ENCODE measurements around the gene AP4B1.
A peak's percentile ranks its signal among the peaks of the same experiment; 100 is the strongest.

The AP4B1 gene

DNA sequence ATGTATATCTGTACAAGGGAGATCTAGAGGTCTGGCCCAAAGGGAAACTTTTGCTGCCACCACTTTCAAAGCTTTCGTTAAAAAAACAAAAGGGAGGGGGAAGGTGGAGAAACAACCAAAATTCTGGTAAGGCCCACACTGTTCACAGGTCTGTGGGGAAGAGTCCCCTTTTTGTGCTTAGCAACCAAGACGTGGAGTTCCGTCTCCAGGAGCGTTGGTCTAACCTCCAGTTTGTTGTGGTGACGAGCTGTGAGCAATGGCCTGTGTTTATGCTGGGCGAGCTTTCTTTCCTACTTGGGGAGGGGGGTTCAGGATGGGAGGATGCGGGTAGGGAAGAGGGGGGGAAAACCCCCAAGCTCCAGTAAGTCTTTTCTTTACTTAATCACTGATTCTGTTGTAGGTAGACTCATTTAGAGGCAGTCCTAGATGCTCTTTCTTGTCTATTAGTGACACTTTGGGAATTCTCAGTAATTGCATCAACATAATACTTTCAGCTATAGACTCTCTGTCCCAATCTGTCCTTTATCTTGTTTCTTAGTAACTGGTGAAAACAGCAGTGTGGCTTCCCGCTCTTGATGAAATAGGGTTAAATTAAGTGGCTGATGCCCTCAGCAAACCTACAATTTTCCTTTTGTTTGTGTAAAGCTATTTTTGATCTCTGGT lies 26.0 kb upstream of the AP4B1 start:
- DNase-seq (ENCODE audit: low spot score) = peak; percentile 13

DNA sequence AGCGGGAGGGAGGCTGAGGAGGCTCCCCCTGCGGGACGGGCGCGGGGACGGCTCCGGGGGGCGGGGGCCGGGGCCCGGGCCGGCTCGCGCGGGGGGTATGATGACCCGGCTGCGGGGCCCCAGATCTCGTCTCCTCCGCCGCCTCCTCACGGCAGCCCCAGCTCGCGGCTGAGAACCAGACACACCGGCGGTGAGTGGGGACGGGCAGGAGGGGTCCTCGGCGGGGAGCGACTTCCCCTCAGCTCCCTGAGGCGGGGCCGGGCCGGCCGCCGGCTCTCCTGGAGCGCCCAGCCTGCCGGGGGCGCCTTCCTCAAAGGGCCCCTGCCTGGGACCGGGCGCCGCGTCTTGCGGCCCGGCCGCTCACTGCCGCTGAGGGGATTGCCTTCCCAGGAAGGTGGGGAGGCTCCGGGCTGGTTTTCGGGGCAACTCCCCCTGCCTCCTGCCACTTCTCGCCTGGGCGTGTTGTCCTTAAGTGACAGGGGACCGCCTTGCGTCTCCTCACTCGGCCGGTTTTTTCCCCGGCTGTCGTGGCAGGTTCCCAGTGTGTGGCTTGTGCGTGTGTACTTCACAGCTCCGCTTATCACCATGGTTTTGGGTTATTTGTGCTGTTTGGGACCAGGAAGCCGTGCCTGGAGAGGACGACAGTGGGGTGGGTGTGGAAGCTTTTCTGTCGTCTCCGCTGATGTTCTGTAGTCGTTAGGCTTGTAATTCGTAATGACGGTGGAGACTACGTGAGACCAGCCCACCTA lies 25.3 kb upstream of the AP4B1 start:
- DNase-seq (ENCODE audit: low spot score) = no peak

DNA sequence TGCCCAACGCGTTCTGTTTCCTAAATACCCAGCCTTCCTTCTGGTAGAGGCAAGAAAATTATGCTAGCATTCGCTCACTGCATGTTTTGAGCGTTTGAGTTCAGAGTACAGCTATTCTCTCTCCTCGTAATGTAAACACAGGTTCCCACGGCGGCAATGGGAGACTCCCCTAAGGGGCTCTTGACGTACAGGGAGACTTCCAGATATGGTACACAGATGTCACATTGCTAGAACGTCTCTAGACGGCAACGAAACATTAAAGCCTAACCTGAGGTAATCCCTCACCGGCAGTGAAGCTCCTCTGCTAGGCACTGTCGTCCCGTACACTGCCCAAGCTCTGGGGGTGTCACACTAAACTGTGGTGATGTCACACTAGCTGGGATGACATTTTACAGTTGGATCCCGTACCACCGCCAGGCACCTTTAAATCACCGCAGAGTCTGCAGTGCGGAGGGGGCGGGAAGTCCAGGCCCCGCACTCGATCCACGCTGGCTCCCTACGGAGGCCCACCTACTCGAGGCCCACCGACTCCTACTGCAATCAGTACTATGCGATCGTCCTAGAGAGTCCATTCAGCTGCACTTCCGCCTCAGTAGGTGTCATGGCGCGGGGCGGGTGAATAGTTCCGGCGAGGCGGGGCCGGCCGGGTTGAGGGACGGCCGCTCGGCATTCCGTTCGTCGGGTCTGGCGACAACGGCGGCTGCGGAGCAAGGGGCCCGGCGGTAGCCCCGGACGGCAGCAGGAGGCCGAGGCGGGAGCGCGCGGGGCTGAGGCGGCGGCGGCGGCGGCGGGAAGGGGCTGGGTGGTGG lies 24.5 kb upstream of the AP4B1 start, which contains the start of gene HIPK1:
HIPK1 (plus strand) TSS at position 384 of the 809 bp plus-strand sequence.
- DNase-seq (ENCODE audit: low spot score) = peak; percentile 45

DNA sequence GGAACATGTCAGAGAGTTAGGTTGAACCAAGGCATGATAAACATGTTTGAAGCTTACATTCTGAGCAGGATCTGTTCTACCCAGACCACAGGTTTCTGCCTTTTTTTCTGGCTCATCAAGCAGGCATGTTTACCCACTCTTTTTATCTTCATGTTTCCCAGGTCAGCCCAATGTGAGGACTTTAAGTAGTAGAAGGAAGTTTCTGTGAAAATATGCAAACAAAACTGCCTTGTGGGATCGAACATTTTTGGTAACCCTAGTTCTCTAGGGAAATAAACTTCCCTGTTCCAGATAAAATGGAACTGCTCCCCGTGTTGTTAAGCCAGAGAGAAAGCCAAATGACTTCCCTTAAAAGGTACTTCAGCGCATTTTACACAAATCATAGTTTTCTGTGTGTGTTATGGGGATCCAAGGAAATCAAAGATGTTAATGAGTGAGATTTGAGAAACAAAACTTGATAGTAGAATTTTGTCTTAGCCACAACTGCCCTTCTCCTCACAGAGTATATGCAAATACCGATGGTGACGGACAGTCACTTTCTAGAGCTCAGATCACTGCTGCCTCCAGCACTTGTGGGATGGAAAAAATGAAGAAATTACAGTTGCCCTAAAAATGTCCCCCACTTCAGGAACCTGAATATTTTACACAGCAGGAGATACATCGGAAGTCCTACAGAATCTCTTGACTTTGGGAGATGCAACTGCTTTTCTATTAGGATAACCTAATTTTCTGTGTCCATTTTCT lies 23.8 kb upstream of the AP4B1 start:
- no peak for DNase-seq (ENCODE audit: low spot score)

DNA sequence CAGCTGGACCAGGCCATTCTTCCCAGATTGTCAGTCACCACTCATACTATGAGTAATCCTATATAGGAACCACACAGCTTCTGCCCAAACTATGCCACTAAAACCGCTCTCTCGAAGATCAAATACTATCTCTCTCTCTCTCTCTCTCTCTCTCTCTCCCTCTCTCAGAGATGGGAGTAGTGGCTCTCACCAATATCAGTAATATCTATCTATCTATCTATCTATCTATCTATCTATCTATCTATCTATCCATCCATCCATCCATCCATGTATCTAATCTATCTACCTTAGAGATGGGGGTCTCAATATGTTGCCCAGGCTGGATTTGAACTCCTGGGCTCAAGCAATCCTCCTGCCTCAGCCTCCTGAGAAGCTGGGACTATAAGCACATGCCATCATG lies 19.9 kb upstream of the AP4B1 start:
- DNase-seq (ENCODE audit: low spot score) = no peak

DNA sequence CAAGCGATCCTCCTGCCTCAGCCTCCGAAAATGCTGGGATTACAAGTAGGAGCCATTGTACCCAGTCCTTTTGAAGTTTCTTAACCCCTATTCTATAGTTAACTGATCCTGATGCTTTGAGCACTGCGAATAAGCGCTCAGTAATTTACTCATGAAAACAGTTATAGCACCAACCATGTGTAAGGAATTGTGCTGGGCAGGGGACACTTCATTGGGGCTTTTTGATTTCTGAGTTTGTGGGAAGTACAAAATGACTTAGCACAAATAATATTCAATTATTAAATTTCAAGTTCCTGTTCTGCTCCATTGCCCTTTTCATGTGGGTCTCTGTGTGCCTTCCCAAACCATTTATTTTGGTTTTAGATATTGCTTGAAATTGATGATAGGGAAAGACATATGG lies 18.4 kb upstream of the AP4B1 start:
- DNase-seq (ENCODE audit: low spot score) = no peak

DNA sequence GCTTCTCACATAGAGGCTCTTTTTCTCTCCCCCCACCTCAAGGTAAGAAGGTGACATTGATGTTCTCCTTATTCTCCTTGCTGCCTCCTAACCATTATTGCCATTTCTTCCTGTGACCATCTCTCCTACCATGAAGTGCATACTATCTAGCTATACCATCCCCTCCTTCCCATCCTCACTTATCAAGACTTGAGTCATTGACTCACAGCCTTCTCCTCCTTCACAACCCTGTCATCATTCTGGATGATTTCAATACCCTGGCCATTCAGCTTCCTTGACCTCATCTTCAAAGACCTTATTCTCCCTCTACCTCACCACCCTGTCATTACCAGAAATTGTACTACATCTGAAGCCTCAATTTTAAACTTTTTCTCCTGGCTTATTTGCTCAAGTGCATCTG lies 13.6 kb upstream of the AP4B1 start:
- DNase-seq (ENCODE audit: low spot score) = no peak

DNA sequence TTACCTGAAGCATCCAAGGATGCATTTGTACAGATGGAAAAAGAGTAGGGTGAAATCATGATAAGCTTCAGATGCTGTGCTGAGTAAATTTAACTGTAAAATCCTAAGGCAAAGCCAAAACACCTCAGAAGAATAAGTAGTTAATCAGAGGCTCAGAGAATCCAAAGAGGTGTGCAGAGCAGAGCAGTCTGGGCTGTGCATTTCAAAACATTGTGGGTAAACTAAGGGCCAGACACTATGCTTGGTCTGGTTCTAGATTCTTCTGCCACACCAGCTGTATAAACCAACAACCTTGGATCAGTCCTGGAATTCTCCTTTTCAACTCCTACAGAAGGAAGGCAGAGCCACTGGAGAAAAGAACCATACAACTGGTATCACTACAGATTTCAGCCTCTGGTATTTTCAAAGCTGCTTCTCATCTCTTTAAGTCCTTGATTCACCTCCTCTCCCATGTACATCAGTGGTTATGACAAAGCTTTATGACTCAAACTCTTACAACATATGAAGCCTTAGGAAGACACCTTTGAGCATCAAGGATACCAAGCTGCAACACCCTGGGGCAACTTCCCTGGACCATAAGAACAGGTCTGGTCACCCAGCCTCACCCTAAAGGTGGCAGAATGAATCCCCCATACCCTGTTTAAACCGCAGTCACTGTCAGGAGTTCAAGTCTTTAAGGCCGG lies 12.9 kb upstream of the AP4B1 start:
- no peak for DNase-seq (ENCODE audit: low spot score)

DNA sequence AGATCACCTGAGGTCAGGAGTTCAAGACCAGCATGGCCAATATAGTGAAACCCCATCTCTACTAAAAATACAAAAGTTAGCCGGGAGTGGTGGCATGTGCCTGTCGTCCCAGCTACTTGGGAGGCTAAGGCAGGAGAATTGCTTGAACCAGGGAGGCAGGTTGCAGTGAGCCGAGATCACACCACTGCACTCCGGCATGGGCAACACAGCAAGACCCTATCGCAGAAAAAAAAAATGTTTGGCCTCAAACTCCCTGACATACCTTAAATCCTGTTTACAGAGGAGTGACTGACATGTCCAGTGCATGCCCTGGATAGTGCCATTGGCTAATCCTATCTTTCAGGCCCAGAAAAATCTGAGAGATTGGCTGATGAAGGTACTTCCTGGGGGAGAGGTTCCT lies 12.4 kb upstream of the AP4B1 start:
- DNase-seq (ENCODE audit: low spot score) = no peak

DNA sequence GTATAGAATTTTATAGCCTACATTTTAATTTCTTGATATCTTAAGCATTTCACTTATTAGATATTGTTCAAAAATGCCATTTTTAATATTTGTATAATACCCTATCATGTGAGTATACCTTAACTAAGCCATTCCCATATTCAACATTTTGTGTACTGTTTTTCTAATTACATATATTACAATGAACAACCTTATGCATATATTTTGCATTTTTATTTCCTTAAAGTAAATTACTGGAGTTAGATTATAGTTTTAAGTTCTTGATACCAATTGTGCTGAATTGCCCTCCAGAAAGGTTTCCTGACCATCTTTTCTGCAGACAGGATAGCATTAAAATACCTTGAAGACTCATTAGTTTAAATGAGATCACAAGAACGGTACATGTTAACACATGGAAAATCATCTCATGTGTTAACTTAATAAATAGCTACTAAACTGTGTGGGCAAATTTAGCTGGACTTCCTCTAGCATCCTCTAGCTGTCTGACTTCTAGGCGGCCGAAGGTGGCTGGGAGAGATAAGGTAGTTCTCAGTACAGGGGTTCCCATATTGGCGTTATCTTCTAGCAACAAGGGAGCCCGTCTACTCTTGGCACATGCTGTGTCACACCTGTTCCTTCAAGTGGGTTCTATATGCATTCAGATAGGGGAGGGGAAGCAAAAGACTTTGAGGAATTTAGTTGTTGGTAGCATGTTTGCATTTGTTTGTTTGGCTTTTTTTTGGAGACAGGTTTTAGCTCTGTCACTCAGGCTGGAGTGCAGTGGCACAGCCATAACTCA lies 9.5 kb upstream of the AP4B1 start:
- no peak for DNase-seq (ENCODE audit: low spot score)

DNA sequence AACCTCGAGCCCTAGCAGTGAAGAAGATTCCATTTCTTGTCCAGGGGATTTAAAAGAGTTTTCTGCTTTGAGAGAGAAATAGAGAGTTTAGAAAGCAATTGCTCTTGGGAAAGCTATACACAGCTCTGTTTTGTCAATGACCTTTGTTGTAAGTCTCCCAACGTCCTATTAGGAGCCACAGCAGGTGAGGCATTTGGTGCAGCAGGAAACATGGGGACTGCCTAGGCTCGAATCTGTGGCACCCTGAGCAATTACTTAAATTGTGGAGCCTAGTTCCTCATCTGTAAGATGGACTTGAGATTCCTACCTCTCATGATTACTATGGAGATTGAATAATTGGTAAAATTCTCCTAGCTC lies 8.7 kb upstream of the AP4B1 start:
- DNase-seq (ENCODE audit: low spot score) = no peak

DNA sequence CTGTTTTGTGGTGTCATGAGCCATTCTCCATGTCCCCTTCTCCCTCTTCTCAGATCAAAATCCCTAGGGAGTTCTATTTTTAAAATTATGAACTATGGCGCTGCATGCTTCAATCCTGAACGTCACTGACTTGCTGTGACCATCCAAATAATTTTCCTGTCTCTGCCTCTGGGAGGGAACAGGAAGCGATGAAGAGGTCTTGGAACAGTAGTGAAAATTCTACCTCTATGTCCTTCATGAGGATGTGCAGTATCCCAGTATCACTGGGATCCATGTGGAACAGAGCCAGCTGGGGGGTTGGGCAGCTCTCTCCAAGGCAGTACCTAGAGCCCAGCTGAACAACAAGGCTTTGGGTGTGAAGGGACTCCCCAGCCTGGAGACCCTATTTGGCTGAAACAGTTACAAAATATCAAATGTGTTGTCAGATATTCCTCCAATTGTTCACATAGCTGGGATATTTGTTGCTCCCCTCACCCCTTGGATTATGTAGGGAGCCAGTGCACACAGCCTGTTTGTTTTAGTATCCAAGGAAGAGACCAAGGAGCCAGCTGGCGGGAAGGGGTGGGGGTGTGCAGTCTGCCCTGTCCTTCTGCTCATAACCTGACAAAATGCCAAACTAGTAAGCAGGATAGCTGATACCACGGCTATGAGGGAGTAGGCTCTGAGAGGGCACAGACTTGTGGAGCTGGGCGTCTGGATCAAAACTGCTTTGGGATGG lies 8.2 kb upstream of the AP4B1 start:
- DNase-seq (ENCODE audit: low spot score) = no peak

DNA sequence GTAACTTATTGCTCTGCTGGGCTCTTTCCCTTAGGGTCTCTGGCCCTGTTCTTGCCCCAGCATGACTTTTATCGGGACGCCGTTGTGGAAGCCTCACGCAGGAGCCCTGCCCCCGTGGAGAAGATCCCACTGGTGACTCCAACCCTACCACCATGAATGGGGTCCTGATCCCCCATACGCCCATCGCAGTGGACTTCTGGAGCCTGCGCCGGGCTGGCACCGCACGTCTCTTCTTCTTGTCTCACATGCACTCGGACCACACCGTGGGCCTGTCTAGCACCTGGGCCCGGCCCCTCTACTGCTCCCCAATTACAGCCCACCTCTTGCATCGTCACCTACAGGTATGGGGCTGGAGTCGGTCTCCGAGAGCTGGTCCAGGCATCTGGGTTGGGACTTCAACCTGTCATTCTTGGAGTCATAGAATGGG lies 849 bp upstream of the AP4B1 start:
- no peak for DNase-seq (ENCODE audit: low spot score)

DNA sequence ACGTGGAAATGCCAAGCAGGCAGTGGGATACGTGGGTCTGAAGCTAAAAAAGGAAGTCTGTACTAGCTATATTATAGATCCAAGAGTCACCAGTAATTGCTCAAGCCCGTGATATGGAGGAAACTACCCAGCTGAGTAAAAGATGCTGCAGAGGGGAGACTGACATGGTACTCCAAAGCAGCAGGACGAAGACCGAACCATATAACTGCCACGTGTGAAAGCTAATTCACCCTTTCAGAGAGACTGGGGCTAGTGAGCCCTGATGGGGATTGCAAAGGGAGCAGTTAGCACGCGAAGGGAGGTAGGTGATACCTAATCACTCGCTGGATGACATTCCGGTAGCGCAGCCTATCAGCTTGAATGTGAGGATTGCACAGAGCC lies 316 bp downstream of the AP4B1 start:
- no peak for DNase-seq (ENCODE audit: low spot score)

DNA sequence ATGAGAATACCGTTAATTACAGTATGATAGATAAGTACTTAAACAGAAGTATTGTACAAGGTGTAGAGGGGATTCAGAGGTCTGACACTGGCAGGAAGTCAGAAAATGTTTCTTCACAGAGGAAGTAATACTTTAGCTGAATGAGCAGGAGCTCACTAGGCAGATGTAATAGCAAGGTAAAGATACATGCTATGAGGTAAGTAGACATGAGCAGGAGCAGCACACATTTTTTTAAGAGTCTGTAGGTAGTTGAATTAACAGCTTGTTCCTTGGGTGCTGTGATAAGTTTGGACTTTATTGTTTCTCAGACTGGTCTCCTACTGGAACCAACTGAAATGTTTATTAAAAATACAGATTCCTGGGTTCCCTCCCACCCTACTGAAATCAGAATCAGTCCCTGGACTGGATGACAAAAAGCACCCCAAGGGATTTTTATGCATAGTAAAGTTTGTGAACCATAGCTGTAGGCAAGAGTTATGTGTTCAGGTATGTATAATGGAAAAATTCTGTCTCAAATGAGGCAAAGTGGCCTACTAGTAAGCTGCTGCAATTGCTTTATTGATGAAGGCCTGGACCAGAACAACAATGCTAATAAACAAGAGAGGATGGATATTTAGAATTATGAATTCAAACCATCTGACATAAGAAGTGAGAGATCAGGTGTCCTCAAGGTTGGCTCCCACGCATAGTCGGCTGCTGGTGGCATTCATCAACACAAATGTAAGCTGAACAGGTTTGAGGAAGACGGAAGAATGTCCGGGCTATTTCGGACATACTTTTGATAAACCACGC lies 902 bp downstream of the AP4B1 start:
- no peak for DNase-seq (ENCODE audit: low spot score)

DNA sequence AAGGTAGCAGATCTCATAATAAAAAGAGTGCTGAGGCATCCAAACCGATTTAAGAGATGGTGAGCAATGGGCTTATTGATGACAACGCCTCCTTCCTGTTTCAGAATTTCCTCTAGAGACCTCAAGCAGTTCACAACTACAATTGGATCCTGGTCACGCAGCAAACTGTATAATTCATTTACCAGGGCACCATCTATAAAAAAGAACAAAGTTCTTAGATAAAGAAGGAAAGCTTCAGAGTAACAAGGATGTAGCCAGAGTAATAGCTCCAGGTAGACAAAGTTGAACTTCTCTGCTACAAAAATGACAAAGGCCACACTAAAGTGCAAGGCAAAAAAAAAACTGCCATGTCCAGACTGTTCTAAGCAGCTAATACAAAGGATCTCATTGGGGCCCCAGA lies 3.4 kb downstream of the AP4B1 start:
- no peak for DNase-seq (ENCODE audit: low spot score)

DNA sequence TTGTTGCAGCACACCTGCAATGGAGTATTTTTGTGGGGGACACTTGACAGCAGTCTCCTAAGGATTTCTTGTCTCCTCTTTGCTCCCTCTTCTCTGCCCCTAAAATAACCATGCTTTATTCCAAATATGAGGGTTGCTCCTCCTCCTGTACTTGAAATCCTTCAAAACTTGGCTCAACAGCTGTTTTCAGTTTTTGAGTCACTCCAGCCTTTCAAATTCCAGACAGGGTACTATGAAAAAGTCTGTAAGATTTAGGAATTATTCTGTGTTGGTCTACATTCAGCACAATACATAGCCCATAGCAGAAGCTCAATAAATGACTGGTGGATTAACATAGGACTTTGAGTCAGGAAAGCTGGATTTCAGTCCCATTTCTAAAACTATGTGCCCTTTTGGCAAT lies 5.5 kb downstream of the AP4B1 start:
- DNase-seq (ENCODE audit: low spot score) = no peak

DNA sequence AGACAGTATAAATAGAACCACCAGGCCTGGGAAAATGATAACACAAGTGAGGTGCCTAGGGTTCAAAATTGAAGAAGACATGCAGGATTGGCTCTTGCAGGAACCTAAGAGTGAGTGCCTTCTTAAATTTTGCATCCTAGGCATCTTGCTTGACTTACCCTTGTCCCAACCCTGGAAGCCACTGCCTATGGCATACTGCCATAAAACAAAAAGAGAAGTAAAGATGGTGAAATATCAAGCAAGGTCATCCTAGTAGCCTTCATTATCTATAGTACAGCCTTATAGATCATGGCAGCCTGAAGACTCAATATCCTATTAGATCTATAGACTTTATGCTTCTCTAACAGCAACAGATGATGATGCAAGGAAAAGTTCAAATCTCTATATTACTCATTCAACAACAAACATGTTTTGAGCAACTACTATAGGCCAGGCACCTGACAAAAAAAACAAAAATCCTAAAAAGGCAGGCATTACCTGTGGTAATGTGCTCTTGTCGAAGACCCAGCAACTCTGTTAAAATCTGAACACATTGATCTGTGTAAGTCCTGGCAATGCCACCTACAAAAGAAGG lies 6.3 kb downstream of the AP4B1 start:
- no peak for DNase-seq (ENCODE audit: low spot score)

DNA sequence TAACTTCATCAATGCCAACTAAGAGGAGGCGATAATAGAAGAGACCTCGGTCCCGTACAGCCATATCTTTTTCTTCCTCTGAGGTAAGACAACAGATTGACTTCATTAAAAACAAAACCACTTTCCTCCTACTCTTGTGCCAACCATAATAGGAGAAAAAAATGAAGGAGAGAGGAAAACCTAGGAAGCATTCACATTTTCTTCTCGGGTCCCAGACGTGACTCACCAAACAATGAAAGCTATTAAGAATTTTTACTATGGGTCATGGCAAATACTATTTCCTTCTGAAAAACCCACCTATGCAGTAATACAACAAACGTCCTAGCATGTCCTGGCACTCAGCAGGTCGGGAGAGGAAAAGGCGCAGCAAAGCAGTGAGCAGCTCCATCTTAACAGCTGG lies 8.6 kb downstream of the AP4B1 start:
- DNase-seq (ENCODE audit: low spot score) = no peak

Measured in COLO829 (cell line).